H1 (cell line): ENCODE data around the gene CDC25C. TPM values are rescaled to one million over a fixed set of nuclear protein-coding genes. Genes with fewer than 3 reads are reported as not detected.

Source experiments
- CTCF ChIA-PET: fragments of 300-600 bp; sonication (Branson Sonifier 250); formaldehyde crosslinking; loops from one replicate; lab custom pipeline; 2021; ENCODE audit not compliant: partially characterized antibody; lab: Charles Lee
- POLR2A ChIA-PET: fragments of 300-600 bp; sonication (Branson Sonifier 250); formaldehyde crosslinking; loops from one replicate; lab custom pipeline; 2021; ENCODE audit warnings: inconsistent platforms; ENCODE audit not compliant: partially characterized antibody; lab: Charles Lee
- DNase-seq, 2 experiments: peaks; one replicate each; pipeline versions ENCODE4 v3.0.0 to v3.0.0-alpha.2; 2010 to 2022; ENCODE audit warnings: low spot score in 2 of 2, low read depth in 1 of 2, mixed read lengths in 1 of 2
- FAIRE-seq: peaks from 2 replicates; lab custom pipeline; 2011; peaks lifted over from hg19 to GRCh38; lab: Jason Lieb, UNC
- H2AFZ ChIP-seq: 2 replicates; pipeline ENCODE4 v1.8.1; 2012; ENCODE audit warnings: low read length, inconsistent platforms
- H2AK5ac ChIP-seq: 2 replicates; pipeline ENCODE4 v1.6.1; 2013; ENCODE audit warnings: low read depth, low read length
- H2BK120ac ChIP-seq: replicated peaks from 2 replicates; pipeline ENCODE3; 2013; ENCODE audit warnings: low read depth, low read length, inconsistent platforms
- H2BK12ac ChIP-seq: 2 replicates; pipeline ENCODE4 v1.6.1; 2013; ENCODE audit warnings: low read depth, low read length
- H2BK15ac ChIP-seq: 2 replicates; pipeline ENCODE4 v1.6.1; 2013; ENCODE audit warnings: low read length
- H2BK20ac ChIP-seq: 2 replicates; pipeline ENCODE4 v1.6.1; 2013; ENCODE audit warnings: low read length
- H2BK5ac ChIP-seq: 2 replicates; pipeline ENCODE4 v1.6.1; 2013; ENCODE audit warnings: low read depth, low read length
- H3K14ac ChIP-seq: 2 replicates; pipeline ENCODE4 v1.6.1; 2013; ENCODE audit warnings: inconsistent platforms; ENCODE audit not compliant: insufficient read length
- H3K18ac ChIP-seq: 2 replicates; pipeline ENCODE4 v1.6.1; 2013; ENCODE audit warnings: low read length; ENCODE audit errors: extremely low read depth
- H3K23ac ChIP-seq: 2 replicates; pipeline ENCODE4 v1.6.1; 2013; ENCODE audit warnings: inconsistent platforms; ENCODE audit not compliant: insufficient read length
- H3K23me2 ChIP-seq: 2 replicates; pipeline ENCODE4 v1.6.1; 2013; ENCODE audit warnings: low read depth, low read length
- H3K27ac ChIP-seq: 2 replicates; pipeline ENCODE4 v1.6.1; 2011; ENCODE audit warnings: low read depth, low read length, inconsistent platforms
- H3K27me3 ChIP-seq, 4 experiments: replicated peaks in 1 of 4; 1 replicate in 1 of 4; 2 replicates in 3 of 4; pipeline versions ENCODE4 v1.6.1 to v1.8.1; 2011 to 2013; ENCODE audit warnings: low read length in 3 of 4, mild to moderate bottlenecking in 3 of 4, inconsistent platforms in 2 of 4, mixed read lengths in 2 of 4, moderate library complexity in 1 of 4; ENCODE audit not compliant: control insufficient read depth in 3 of 4, insufficient read depth in 3 of 4; ENCODE audit errors: extremely low read depth in 1 of 4
- H3K36me3 ChIP-seq, 4 experiments: 2 replicates each; pipeline versions ENCODE4 v1.6.1 to v1.8.1; 2011 to 2013; ENCODE audit warnings: mild to moderate bottlenecking in 4 of 4, low read length in 3 of 4, moderate library complexity in 2 of 4, control low read depth in 1 of 4, inconsistent platforms in 1 of 4; ENCODE audit not compliant: insufficient read depth in 4 of 4, control insufficient read depth in 2 of 4
- H3K4ac ChIP-seq: replicated peaks from 2 replicates; pipeline ENCODE3; 2013; ENCODE audit warnings: low read length, low read depth, mixed read lengths, inconsistent platforms; ENCODE audit not compliant: insufficient read length
- H3K4me1 ChIP-seq, 4 experiments: replicated peaks in 1 of 4; 1 replicate in 1 of 4; 2 replicates in 3 of 4; pipeline versions ENCODE4 v1.6.1 to v1.8.1; 2011 to 2013; ENCODE audit warnings: low read length in 3 of 4, inconsistent platforms in 2 of 4, mixed read lengths in 1 of 4; ENCODE audit not compliant: insufficient read depth in 4 of 4, control insufficient read depth in 3 of 4
- H3K4me2 ChIP-seq, 2 experiments: 2 replicates each; pipeline versions ENCODE4 v1.6.1 to v1.8.1; 2011 to 2013; ENCODE audit warnings: low read depth in 2 of 2, low read length in 2 of 2, control low read depth in 1 of 2, inconsistent platforms in 1 of 2, mild to moderate bottlenecking in 1 of 2; ENCODE audit not compliant: insufficient read depth in 1 of 2
- H3K4me3 ChIP-seq, 4 experiments: fragments of 200-600, 300-600 bp in 1 of 4; sonication (generic), shearing (Covaris generic), sonication (Bioruptor Twin) in 1 of 4; 2 replicates each; pipeline versions ENCODE4 v1.5.1 to v1.8.1; 2011 to 2016; ENCODE audit warnings: low read length in 4 of 4, low read depth in 3 of 4, control low read depth in 2 of 4, inconsistent platforms in 2 of 4, mild to moderate bottlenecking in 2 of 4, mixed read lengths in 1 of 4, moderate library complexity in 1 of 4; ENCODE audit not compliant: insufficient read depth in 2 of 4; ENCODE audit errors: extremely low read depth in 1 of 4
- H3K56ac ChIP-seq: replicated peaks from 2 replicates; pipeline ENCODE3; 2013; ENCODE audit warnings: low read depth, mild to moderate bottlenecking, mixed read lengths, low read length, inconsistent platforms; ENCODE audit not compliant: insufficient read length
- H3K79me1 ChIP-seq: 2 replicates; pipeline ENCODE4 v1.6.1; 2013; ENCODE audit warnings: low read depth, low read length, control low read depth
- H3K79me2 ChIP-seq, 2 experiments: 2 replicates each; pipeline versions ENCODE4 v1.6.1 to v1.8.1; 2012 to 2013; ENCODE audit warnings: low read length in 2 of 2, mild to moderate bottlenecking in 2 of 2, inconsistent platforms in 1 of 2; ENCODE audit not compliant: insufficient read depth in 2 of 2, control insufficient read depth in 1 of 2
- H3K9ac ChIP-seq, 4 experiments: replicated peaks in 1 of 4; 1 replicate in 1 of 4; 2 replicates in 3 of 4; pipeline versions ENCODE4 v1.6.1 to v1.8.1; 2011 to 2013; ENCODE audit warnings: low read depth in 3 of 4, low read length in 3 of 4, control low read depth in 2 of 4, mild to moderate bottlenecking in 2 of 4, moderate library complexity in 2 of 4, inconsistent platforms in 1 of 4; ENCODE audit errors: extremely low read depth in 1 of 4
- H3K9me3 ChIP-seq, 2 experiments: 2 replicates each; pipeline versions ENCODE4 v1.6.1 to v1.8.1; 2012 to 2013; ENCODE audit warnings: mild to moderate bottlenecking in 2 of 2, moderate library complexity in 2 of 2, control low read depth in 1 of 2, inconsistent platforms in 1 of 2, low read depth in 1 of 2, low read length in 1 of 2, mixed read lengths in 1 of 2; ENCODE audit not compliant: insufficient read depth in 2 of 2
- H4K20me1 ChIP-seq, 2 experiments: replicated peaks in 1 of 2; 2 replicates each; pipeline versions ENCODE3 to v1.8.1; 2011 to 2013; ENCODE audit warnings: inconsistent platforms in 2 of 2, low read length in 2 of 2, mild to moderate bottlenecking in 1 of 2; ENCODE audit not compliant: insufficient read depth in 2 of 2, control insufficient read depth in 1 of 2
- H4K5ac ChIP-seq: 2 replicates; pipeline ENCODE4 v1.6.1; 2013; ENCODE audit warnings: low read length, low read depth, mixed read lengths, inconsistent platforms; ENCODE audit not compliant: insufficient read length
- H4K8ac ChIP-seq: 2 replicates; pipeline ENCODE4 v1.8.0; 2013; ENCODE audit warnings: mild to moderate bottlenecking, moderate library complexity, low read length, inconsistent platforms; ENCODE audit not compliant: insufficient read depth; ENCODE audit errors: extremely low read depth
- H4K91ac ChIP-seq: replicated peaks from 2 replicates; pipeline ENCODE3; 2013; ENCODE audit warnings: low read length, mixed read lengths, inconsistent platforms; ENCODE audit not compliant: insufficient read length
- BCL11A ChIP-seq, 2 experiments: IDR thresholded peaks; one replicate each; pipeline ENCODE4 v1.6.1; 2011; ENCODE audit warnings: low read depth in 2 of 2, low read length in 2 of 2, mild to moderate bottlenecking in 2 of 2
- NANOG ChIP-seq: IDR thresholded peaks from 2 replicates; pipeline ENCODE4 v1.6.1; 2011; ENCODE audit warnings: low read length, low read depth, mild to moderate bottlenecking, inconsistent platforms; ENCODE audit not compliant: insufficient read depth, poor library complexity, severe bottlenecking
- PHF8 ChIP-seq: fragments of 200-600 bp; sonication (generic); conservative IDR thresholded peaks from 2 replicates; pipeline ENCODE4 v1.7.1; 2012; ENCODE audit warnings: low read depth, mild to moderate bottlenecking, inconsistent platforms, low read length, moderate library complexity
- POU5F1 ChIP-seq: IDR thresholded peaks from 2 replicates; pipeline ENCODE4 v1.6.1; 2011; ENCODE audit warnings: low read depth, mild to moderate bottlenecking, low read length, moderate library complexity
- RAD21 ChIP-seq, 2 experiments: IDR thresholded peaks in 1 of 2; conservative IDR thresholded peaks in 1 of 2; 2 replicates each; pipeline ENCODE4 v1.6.1; 2011; ENCODE audit warnings: low read depth in 2 of 2, low read length in 2 of 2, improper control_type of control experiment in 1 of 2, inconsistent platforms in 1 of 2, mild to moderate bottlenecking in 1 of 2, moderate library complexity in 1 of 2
- SIRT6 ChIP-seq: IDR thresholded peaks from one replicate; pipeline ENCODE4 v1.7.1; 2012; ENCODE audit warnings: low read length, inconsistent platforms
- SP1 ChIP-seq: IDR thresholded peaks from 2 replicates; pipeline ENCODE4 v1.6.1; 2011; ENCODE audit warnings: low read depth, low read length
- SP4 ChIP-seq: IDR thresholded peaks from 2 replicates; pipeline ENCODE4 v1.6.1; 2012; ENCODE audit warnings: low read length, inconsistent platforms
- WGBS, 2 experiments: shearing (Covaris generic) in 1 of 2; methylation state at CpG; one replicate each; pipeline versions ENCODE4 v1.1.6 to v1.1.7; 2013 to 2015; ENCODE audit warnings: low lambda C conversion rate in 2 of 2, mixed read lengths in 2 of 2, inconsistent platforms in 1 of 2, low coverage in 1 of 2, missing lambda C conversion rate in 1 of 2; ENCODE audit not compliant: insufficient replicate concordance in 2 of 2, insufficient coverage in 1 of 2, insufficient read length in 1 of 2; ENCODE audit errors: extremely low coverage in 1 of 2, missing lambda C conversion rate in 1 of 2; 5-methylcytosine and 5-hydroxymethylcytosine counted together
- polyA plus RNA-seq, 7 experiments: library from polyadenylated mRNA; depleted of rRNA in 3 of 7; stranded (reverse) in 5 of 7; unstranded in 2 of 7; fragments of >200 nt in 5 of 7; fragments of 200-250 nt in 2 of 7; gene quantifications; 1 replicate in 5 of 7; 2 replicates in 1 of 7; 4 replicates in 1 of 7; pipeline versions ENCODE4 v1.2.1 to v1.2.3, GENCODE V29; 2011 to 2013; ENCODE audit warnings: missing spikeins in 2 of 7, mixed read lengths in 2 of 7
- total RNA-seq: library from RNA; stranded (reverse); fragmentation: NEBNext Ultra II Directional; extraction: Animal tissue kit (Norgen Biotek cat#: 25700); gene quantifications from 2 replicates; pipeline ENCODE4 v1.2.1, GENCODE V29; 2021

Gene CDC25C
- total and polyA plus RNA-seq, 2 of the 8 experiments (the other 6 are each of a cell fraction or from before 2014, with no cell fraction given) = 18.4 to 20.8 TPM

- FAIRE-seq (no peak), DNase-seq (no peak)
- CTCF ChIA-PET = interaction anchor here (1.0 to 6.5 kb wide), 6 partner anchors 12 to 75 kb away, joined by 3 to 63 read pairs (median 4); partner anchors contain the start of gene KDM3B
- no peaks in the 10 kb centered on the region for H3K4me1 ChIP-seq
- H4K8ac ChIP-seq = no peak overlapping the region
- H4K91ac ChIP-seq = no peak overlapping the region
- H3K4ac ChIP-seq = no peak overlapping the region
- no peaks in the 10 kb centered on the region for H3K27me3 ChIP-seq
- no peak overlapping the region for H2BK5ac ChIP-seq
- no peak overlapping the region for H3K4me2 ChIP-seq
- H2AFZ ChIP-seq = no peak overlapping the region
- H3K4me3 ChIP-seq = no peak overlapping the region
- peaks cover 9 to 64% of the 10 kb centered on the region in 2 experiments for H3K79me2 ChIP-seq
- no peak overlapping the region for H2BK120ac ChIP-seq
- no peak overlapping the region for H2BK20ac ChIP-seq
- peaks cover 0 to 7% (median 0%) of the 10 kb centered on the region in 4 experiments; a peak in 1 of 8 replicates for H3K36me3 ChIP-seq
- no peak overlapping the region for H3K56ac ChIP-seq
- H3K9me3 ChIP-seq = no peaks in the 10 kb centered on the region
- WGBS, 2 experiments = 100% methylated on average over 2 of the region's 3 CpGs; no CpG with 5 or more reads in 1 of the 2 experiments
- POLR2A ChIA-PET = interaction anchor here (0.7 to 5.1 kb wide), 7 partner anchors 17 to 186 kb away, joined by 3 to 26 read pairs (median 4); partner anchors contain the start of genes CDC23, CDC25C, FAM53C and KDM3B
- no peaks in the 10 kb centered on the region for H3K23me2 ChIP-seq
- H3K79me1 ChIP-seq = peaks cover 5% of the 10 kb centered on the region; the same call in 1 of the 2 replicates
- no peak overlapping the region for H3K14ac ChIP-seq
- H2BK15ac ChIP-seq = no peak overlapping the region
- H3K23ac ChIP-seq = no peak overlapping the region
- no peak overlapping the region for H4K5ac ChIP-seq
- H2BK12ac ChIP-seq = no peak overlapping the region
- H3K18ac ChIP-seq = no peak overlapping the region
- no peak overlapping the region for H2AK5ac ChIP-seq
- H4K20me1 ChIP-seq = peaks cover 0 to 7% of the 10 kb centered on the region in 2 experiments
- TF ChIP-seq SP1 (no peak), PHF8 (no peak), RAD21 (IDR thresholded peaks at IDR 0.05 in 1 of 2, conservative IDR thresholded peaks at IDR 0.05 in 1 of 2; ENCODE audit: low read depth in 2 of 2, low read length in 2 of 2) (no peak), NANOG (no peak), SIRT6 (no peak), SP4 (no peak), POU5F1 (no peak), BCL11A (IDR thresholded peaks at IDR 0.05; ENCODE audit: low read depth in 2 of 2, low read length in 2 of 2) (no peak)
- H3K9ac ChIP-seq = no peak overlapping the region
- no peak overlapping the region for H3K27ac ChIP-seq
Measured at GRCh38 chr5:138370537-138370936, 38.9 kb upstream of the CDC25C start.
